SK-N-SH (cell line): ENCODE data around the gene RARA. TPM values are rescaled to one million over a fixed set of nuclear protein-coding genes. Genes with fewer than 3 reads are reported as not detected.

ENCODE experiments used
- CTCF ChIA-PET: fragments of 300-600, 350-600 bp; formaldehyde crosslinking; extraction: SDS; loops from one replicate; lab custom pipeline; 2021; lab: Yijun Ruan, JAX
- POLR2A ChIA-PET: fragments of 350-600 bp; sonication (Branson Sonifier 250); formaldehyde crosslinking; extraction: SDS; loops from one replicate; lab custom pipeline; 2020; ENCODE audit warnings: antibody characterized with exemption, inconsistent platforms; lab: Yijun Ruan, JAX
- DNase-seq: peaks from one replicate; pipeline ENCODE4 v3.0.0; 2012
- H2AFZ ChIP-seq: fragments of 200-600 bp; sonication (generic); 2 replicates; pipeline ENCODE4 v1.8.1; 2016; ENCODE audit warnings: antibody characterized with exemption, mild to moderate bottlenecking, low read depth
- H3F3A ChIP-seq: fragments of 200-600 bp; sonication (generic); replicated peaks from 2 replicates; pipeline ENCODE3; 2016; ENCODE audit warnings: antibody characterized with exemption, mild to moderate bottlenecking; ENCODE audit not compliant: insufficient read depth
- H3K27ac ChIP-seq, 2 experiments: fragments of 200-500 bp in 1 of 2; fragments of 200-600 bp in 1 of 2; sonication (Bioruptor generic) in 1 of 2; sonication (generic), shearing (Covaris generic) in 1 of 2; 2 replicates each; pipeline versions ENCODE4 v1.5.1 to v1.6.1; 2014 to 2016; ENCODE audit warnings: low read depth in 2 of 2, inconsistent platforms in 1 of 2, low read length in 1 of 2, mild to moderate bottlenecking in 1 of 2, mixed read lengths in 1 of 2
- H3K27me3 ChIP-seq: fragments of 200-600 bp; sonication (generic), shearing (Covaris generic); 2 replicates; pipeline ENCODE4 v1.6.1; 2016; ENCODE audit warnings: mixed run types; ENCODE audit not compliant: insufficient read depth
- H3K36me3 ChIP-seq, 2 experiments: fragments of 200-500 bp in 1 of 2; fragments of 200-600 bp in 1 of 2; sonication (Bioruptor generic) in 1 of 2; sonication (generic) in 1 of 2; replicated peaks in 1 of 2; 2 replicates each; pipeline versions ENCODE3 to v1.5.1; 2014 to 2016; ENCODE audit warnings: low read length in 1 of 2, mild to moderate bottlenecking in 1 of 2; ENCODE audit not compliant: insufficient read depth in 2 of 2, control insufficient read depth in 1 of 2
- H3K4me1 ChIP-seq, 2 experiments: fragments of 200-500 bp in 1 of 2; fragments of 200-600 bp in 1 of 2; sonication (Bioruptor generic) in 1 of 2; sonication (generic), shearing (Covaris generic) in 1 of 2; 2 replicates each; pipeline versions ENCODE4 v1.5.1 to v1.6.1; 2014 to 2016; ENCODE audit warnings: low read depth in 1 of 2, low read length in 1 of 2, mixed run types in 1 of 2; ENCODE audit not compliant: insufficient read depth in 2 of 2, control insufficient read depth in 1 of 2
- H3K4me2 ChIP-seq: fragments of 200-600 bp; sonication (generic), shearing (Covaris generic); 2 replicates; pipeline ENCODE4 v1.6.1; 2017; ENCODE audit warnings: mixed run types
- H3K4me3 ChIP-seq, 2 experiments: fragments of 200-500 bp in 1 of 2; fragments of 200-600 bp in 1 of 2; sonication (Bioruptor generic) in 1 of 2; sonication (generic), shearing (Covaris generic) in 1 of 2; 2 replicates each; pipeline versions ENCODE4 v1.5.1 to v1.8.1; 2014 to 2016; ENCODE audit warnings: low read depth in 2 of 2, inconsistent platforms in 1 of 2, low read length in 1 of 2, mild to moderate bottlenecking in 1 of 2, mixed read lengths in 1 of 2, moderate library complexity in 1 of 2
- H3K79me2 ChIP-seq: fragments of 200-600 bp; sonication (generic); 2 replicates; pipeline ENCODE4 v1.8.1; 2017; ENCODE audit warnings: mild to moderate bottlenecking; ENCODE audit not compliant: insufficient read depth
- H3K9ac ChIP-seq: fragments of 200-600 bp; sonication (generic); 2 replicates; pipeline ENCODE4 v1.6.1; 2017; ENCODE audit warnings: mixed run types
- H3K9me2 ChIP-seq: fragments of 200-600 bp; sonication (generic); 2 replicates; pipeline ENCODE4 v1.6.1; 2017; ENCODE audit warnings: mixed run types
- H3K9me3 ChIP-seq: fragments of 200-600 bp; sonication (generic); 2 replicates; pipeline ENCODE4 v1.6.1; 2017; ENCODE audit warnings: mixed run types, mild to moderate bottlenecking, moderate library complexity
- H4K20me1 ChIP-seq: fragments of 200-600 bp; sonication (generic); 2 replicates; pipeline ENCODE4 v1.6.1; 2017; ENCODE audit warnings: mild to moderate bottlenecking, mixed run types; ENCODE audit not compliant: insufficient read depth
- ELF1 ChIP-seq: IDR thresholded peaks from 2 replicates; pipeline ENCODE4 v1.4.0; 2012
- EZH2phosphoT487 ChIP-seq: fragments of 200-600 bp; sonication (generic); IDR thresholded peaks from 2 replicates; pipeline ENCODE4 v1.6.1; 2017; ENCODE audit warnings: low read depth, mixed run types, mild to moderate bottlenecking, antibody characterized with exemption, moderate library complexity, borderline replicate concordance
- FOSL2 ChIP-seq: IDR thresholded peaks from 2 replicates; pipeline ENCODE4 v1.4.0; 2012; ENCODE audit warnings: low read depth, mild to moderate bottlenecking, moderate library complexity, borderline replicate concordance
- FOXJ3 ChIP-seq: sonication (generic); formaldehyde crosslinking; IDR thresholded peaks from 2 replicates; pipeline ENCODE4 v1.5.1; 2020; ENCODE audit warnings: mild to moderate bottlenecking, missing genetic modification reagents
- IRF3 ChIP-seq: fragments of 150-350 bp; IDR thresholded peaks from 2 replicates; pipeline ENCODE4 v1.6.1; 2016; ENCODE audit warnings: mild to moderate bottlenecking, low read depth, low read length
- MXI1 ChIP-seq: IDR thresholded peaks from 2 replicates; pipeline ENCODE4 v1.6.1; 2012; ENCODE audit warnings: mild to moderate bottlenecking, low read depth, low read length, improper control_type of control experiment
- NFIC ChIP-seq: IDR thresholded peaks from 2 replicates; pipeline ENCODE4 v1.4.0; 2012; ENCODE audit warnings: borderline replicate concordance
- NRF1 ChIP-seq: IDR thresholded peaks from 2 replicates; pipeline ENCODE4 v1.6.1; 2012; ENCODE audit warnings: low read depth, mild to moderate bottlenecking, low read length
- PBX3 ChIP-seq: IDR thresholded peaks from 2 replicates; pipeline ENCODE4; 2012
- POLR2AphosphoS5 ChIP-seq: IDR thresholded peaks from 2 replicates; pipeline ENCODE4 v1.6.1; 2012; ENCODE audit warnings: low read depth, low read length
- RAD21 ChIP-seq: IDR thresholded peaks from 2 replicates; pipeline ENCODE4 v1.6.1; 2012; ENCODE audit warnings: mild to moderate bottlenecking, low read length
- RCOR1 ChIP-seq: fragments of 150-350 bp; IDR thresholded peaks from 2 replicates; pipeline ENCODE4 v1.6.1; 2017; ENCODE audit warnings: antibody characterized with exemption, low read length
- REST ChIP-seq: IDR thresholded peaks from 2 replicates; pipeline ENCODE4 v1.6.1; 2012; ENCODE audit warnings: mild to moderate bottlenecking, low read depth, low read length, moderate library complexity
- RXRA ChIP-seq: IDR thresholded peaks from 2 replicates; pipeline ENCODE4 v1.4.0; 2012; ENCODE audit warnings: low read depth, mild to moderate bottlenecking, borderline replicate concordance
- TAF1 ChIP-seq: IDR thresholded peaks from 2 replicates; pipeline ENCODE4 v1.6.1; 2012; ENCODE audit warnings: low read depth, mild to moderate bottlenecking, low read length, moderate library complexity, borderline replicate concordance
- TCF12 ChIP-seq: IDR thresholded peaks from 2 replicates; pipeline ENCODE4 v1.4.0; 2012
- TEAD4 ChIP-seq: IDR thresholded peaks from 2 replicates; pipeline ENCODE4 v1.4.0; 2012; ENCODE audit warnings: mild to moderate bottlenecking, borderline replicate concordance; ENCODE audit not compliant: insufficient read depth
- USF1 ChIP-seq: IDR thresholded peaks from 2 replicates; pipeline ENCODE4 v1.4.0; 2012; ENCODE audit warnings: low read depth, borderline replicate concordance
- ZBTB33 ChIP-seq: IDR thresholded peaks from 2 replicates; pipeline ENCODE4 v1.4.0; 2012; ENCODE audit warnings: low read depth, borderline replicate concordance
- WGBS: methylation state at CpG from one replicate; pipeline ENCODE4 v1.1.6; 2017; ENCODE audit warnings: low lambda C conversion rate; 5-methylcytosine and 5-hydroxymethylcytosine counted together
- polyA plus RNA-seq, 3 experiments: library from polyadenylated mRNA; depleted of rRNA; stranded (reverse); fragments of >200 nt; gene quantifications; 2 replicates each; pipeline ENCODE4 v1.2.3, GENCODE V29; 2012

The RARA gene
- polyA plus RNA-seq, 1 of the 3 experiments (the other 2 are of a cell fraction): 13.3 TPM

- TF ChIP-seq REST: peak; percentile 63; the same call in 1 of the 2 replicates
- TF ChIP-seq ELF1: peak; percentile 11; the same call in 1 of the 2 replicates
- peak; percentile 51; the same call in 1 of the 2 replicates for TF ChIP-seq FOXJ3 (CRISPR knock-in tag)
- no peak for TF ChIP-seq IRF3
- TF ChIP-seq FOSL2: peak; percentile 5; the same call in 1 of the 2 replicates
- peak; percentile 59 for TF ChIP-seq ZBTB33
- peak; percentile 74 for TF ChIP-seq RXRA
- TF ChIP-seq NRF1: no peak
These were observed 1.8 kb upstream of the RARA start (continued) for GRCh38 chr17:40307001-40307730.

GRCh38 chr17:40307740-40308239, 1.2 kb upstream of the RARA start:
- no peak overlapping the region for H2AFZ ChIP-seq
- TF ChIP-seq ELF1 (no peak), TCF12 (no peak), NFIC (no peak), RCOR1 (no peak), TAF1 (no peak), MXI1 (no peak; the same call in 1 of the 2 replicates), POLR2AphosphoS5 (no peak), EZH2phosphoT487 (no peak), USF1 (no peak), TEAD4 (no peak), RAD21 (no peak), PBX3 (no peak)
- WGBS: 43% methylated on average over 3 of the region's 3 CpGs
- H3F3A ChIP-seq: peaks cover 62% of the 10 kb centered on the region
- no peak for DNase-seq
- H3K9ac ChIP-seq: peak overlapping the region; percentile 26; the same call in 1 of the 2 replicates
- H3K79me2 ChIP-seq: peaks cover 14% of the 10 kb centered on the region; the same call in 1 of the 2 replicates
- POLR2A ChIA-PET: interaction anchor here (0.6 to 3.5 kb wide), 16 partner anchors 8 to 856 kb away, joined by 3 to 21 read pairs (median 5); partner anchors contain the start of genes TOP2A and WIPF2
- no peaks in the 10 kb centered on the region for H3K27me3 ChIP-seq
- peak overlapping the region; percentile 81 for H3K4me2 ChIP-seq
- H3K36me3 ChIP-seq: peaks cover 0 to under 1% of the 10 kb centered on the region in 2 experiments
- CTCF ChIA-PET: interaction anchor here (1.2 to 36.0 kb wide), 9 partner anchors 18 to 252 kb away, joined by 3 to 1706 read pairs (median 6); partner anchors contain the start of genes GJD3, IGFBP4 and TOP2A
- H3K9me3 ChIP-seq: no peaks in the 10 kb centered on the region
- H3K4me1 ChIP-seq: peaks cover 71 to 89% of the 10 kb centered on the region in 2 experiments
- peak overlapping the region; percentile 95 to 99 for H3K27ac ChIP-seq
- no peaks in the 10 kb centered on the region for H4K20me1 ChIP-seq
- peak overlapping the region in 1 of 2 experiments; percentile 48; a peak in 1 of 4 replicates for H3K4me3 ChIP-seq
- no peaks in the 10 kb centered on the region for H3K9me2 ChIP-seq
